Peyer's patch (tissue), 4 donors: ENCODE results near the gene STAP1.

Experiments
- POLR2A ChIP-seq, 2 donors: fragments of 450-650 bp; IDR thresholded peaks; one replicate each; pipeline ENCODE4 v1.5.1; 2017; ENCODE audit warnings: antibody characterized with exemption in 2 of 2, mild to moderate bottlenecking in 2 of 2, moderate library complexity in 2 of 2
- TF ChIP-seq, protein P1 (sequence below), 6 experiments: fragments of 450-650 bp in 4 of 6; fragments of 200-600 bp in 2 of 6; sonication (generic) in 1 of 6; IDR thresholded peaks; one replicate each; pipeline ENCODE4 v1.5.1; 2017 to 2019; ENCODE audit warnings: antibody characterized with exemption in 6 of 6, mild to moderate bottlenecking in 3 of 6, moderate library complexity in 1 of 6

DNA sequence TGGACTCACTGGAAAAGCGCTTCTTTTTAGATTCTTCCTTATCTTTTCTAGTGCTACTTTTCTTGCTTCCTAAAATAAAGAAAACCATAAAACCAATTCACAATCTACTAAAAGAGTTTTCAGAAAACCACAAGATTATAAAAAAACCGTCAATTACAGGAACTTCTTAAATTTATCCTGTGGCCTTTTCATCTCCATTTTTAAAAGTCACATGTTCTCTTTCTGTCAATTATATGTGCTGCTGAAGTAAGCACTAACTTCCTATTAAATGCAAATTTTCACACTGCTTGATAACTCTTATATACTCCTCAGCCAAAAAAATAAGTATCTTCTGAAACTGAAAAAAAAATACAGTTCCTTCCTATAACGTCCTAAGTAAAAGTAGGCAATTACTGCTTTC is 46.0 kb upstream of the STAP1 start:
- TF ChIP-seq, protein P1, sequence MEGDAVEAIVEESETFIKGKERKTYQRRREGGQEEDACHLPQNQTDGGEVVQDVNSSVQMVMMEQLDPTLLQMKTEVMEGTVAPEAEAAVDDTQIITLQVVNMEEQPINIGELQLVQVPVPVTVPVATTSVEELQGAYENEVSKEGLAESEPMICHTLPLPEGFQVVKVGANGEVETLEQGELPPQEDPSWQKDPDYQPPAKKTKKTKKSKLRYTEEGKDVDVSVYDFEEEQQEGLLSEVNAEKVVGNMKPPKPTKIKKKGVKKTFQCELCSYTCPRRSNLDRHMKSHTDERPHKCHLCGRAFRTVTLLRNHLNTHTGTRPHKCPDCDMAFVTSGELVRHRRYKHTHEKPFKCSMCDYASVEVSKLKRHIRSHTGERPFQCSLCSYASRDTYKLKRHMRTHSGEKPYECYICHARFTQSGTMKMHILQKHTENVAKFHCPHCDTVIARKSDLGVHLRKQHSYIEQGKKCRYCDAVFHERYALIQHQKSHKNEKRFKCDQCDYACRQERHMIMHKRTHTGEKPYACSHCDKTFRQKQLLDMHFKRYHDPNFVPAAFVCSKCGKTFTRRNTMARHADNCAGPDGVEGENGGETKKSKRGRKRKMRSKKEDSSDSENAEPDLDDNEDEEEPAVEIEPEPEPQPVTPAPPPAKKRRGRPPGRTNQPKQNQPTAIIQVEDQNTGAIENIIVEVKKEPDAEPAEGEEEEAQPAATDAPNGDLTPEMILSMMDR (IDR thresholded peaks at IDR 0.05): no peak
- no peak for TF ChIP-seq POLR2A (IDR thresholded peaks at IDR 0.05)
